Coronary artery (tissue), 2 donors: Measurements from ENCODE around the gene ATP5PD.

Experiments
- DNase-seq: peaks from one replicate; pipeline ENCODE4 v3.0.0-alpha.2; 2017; ENCODE audit warnings: low spot score
- H3K27ac ChIP-seq, 2 donors: fragments of 200-600 bp; sonication (generic); one replicate each; pipeline ENCODE4 v1.5.1; 2016 to 2019
- H3K4me3 ChIP-seq: fragments of 200-600 bp; sonication (generic); 2 replicates; pipeline ENCODE4 v1.5.1; 2016; ENCODE audit warnings: mild to moderate bottlenecking, moderate library complexity
- TF ChIP-seq, protein P1 (sequence below): fragments of 200-600 bp; sonication (generic); IDR thresholded peaks from one replicate; pipeline ENCODE4 v1.5.1; 2019; ENCODE audit warnings: antibody characterized with exemption

Gene ATP5PD

DNA sequence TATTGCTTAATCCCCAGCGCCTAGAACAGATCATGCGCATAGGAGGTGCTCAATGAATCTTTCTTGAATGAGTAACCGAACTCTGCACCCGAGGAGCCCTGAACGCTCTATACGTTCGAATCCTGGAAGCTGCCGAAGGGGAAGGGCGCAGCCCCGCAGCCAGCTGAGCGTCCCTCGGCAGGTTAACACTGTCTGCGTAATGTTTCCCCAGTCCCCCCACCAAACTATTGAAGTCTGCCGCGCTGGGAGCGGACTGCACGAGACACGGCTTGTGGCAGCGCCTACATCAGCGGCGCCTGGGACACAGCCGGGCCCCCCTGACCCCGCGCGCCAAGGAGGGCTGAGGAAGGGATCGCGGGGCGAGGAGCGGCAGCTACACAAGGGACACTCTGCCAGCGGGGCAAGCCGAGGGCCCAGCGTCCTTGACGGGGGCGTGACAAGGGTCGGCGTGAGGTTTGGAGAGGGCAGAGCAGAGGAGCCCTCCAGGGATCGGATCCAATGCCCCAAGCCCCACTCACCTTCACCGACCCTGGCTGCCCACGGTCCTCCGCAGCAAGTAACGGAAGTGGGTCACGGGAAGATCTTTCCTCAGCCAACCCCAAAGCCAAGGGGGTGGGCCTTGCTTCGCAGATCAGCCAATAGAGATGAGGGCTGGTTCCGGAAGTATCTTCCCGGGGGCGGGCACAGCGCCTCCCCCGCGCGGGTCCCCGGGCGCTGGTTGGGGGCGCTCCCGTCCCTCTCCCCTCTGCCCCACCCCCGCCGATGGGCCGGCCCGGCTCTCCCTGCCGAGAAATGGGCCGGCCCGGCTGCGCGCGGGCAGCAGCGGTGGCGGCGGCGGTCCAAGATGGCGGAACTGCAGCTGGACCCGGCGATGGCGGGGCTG lies at the start of gene ATP5PD, which contains the start of gene KCTD2:
Gene ATP5PD, minus strand, starts transcription at position 563 of the 883 bp plus-strand sequence. CDS start 4,319 bp downstream, outside the sequence.
Gene KCTD2, plus strand, starts transcription at position 819 of the 883 bp plus-strand sequence. Its CDS starts 26 bp downstream, at position 845.
- DNase-seq = peak; percentile 98
- Histone ChIP-seq H3K4me3 (peak within 1 kb of the TSS; percentile 93), H3K27ac (peak within 1 kb of the TSS; percentile 98 to 99)
- TF ChIP-seq, protein P1, sequence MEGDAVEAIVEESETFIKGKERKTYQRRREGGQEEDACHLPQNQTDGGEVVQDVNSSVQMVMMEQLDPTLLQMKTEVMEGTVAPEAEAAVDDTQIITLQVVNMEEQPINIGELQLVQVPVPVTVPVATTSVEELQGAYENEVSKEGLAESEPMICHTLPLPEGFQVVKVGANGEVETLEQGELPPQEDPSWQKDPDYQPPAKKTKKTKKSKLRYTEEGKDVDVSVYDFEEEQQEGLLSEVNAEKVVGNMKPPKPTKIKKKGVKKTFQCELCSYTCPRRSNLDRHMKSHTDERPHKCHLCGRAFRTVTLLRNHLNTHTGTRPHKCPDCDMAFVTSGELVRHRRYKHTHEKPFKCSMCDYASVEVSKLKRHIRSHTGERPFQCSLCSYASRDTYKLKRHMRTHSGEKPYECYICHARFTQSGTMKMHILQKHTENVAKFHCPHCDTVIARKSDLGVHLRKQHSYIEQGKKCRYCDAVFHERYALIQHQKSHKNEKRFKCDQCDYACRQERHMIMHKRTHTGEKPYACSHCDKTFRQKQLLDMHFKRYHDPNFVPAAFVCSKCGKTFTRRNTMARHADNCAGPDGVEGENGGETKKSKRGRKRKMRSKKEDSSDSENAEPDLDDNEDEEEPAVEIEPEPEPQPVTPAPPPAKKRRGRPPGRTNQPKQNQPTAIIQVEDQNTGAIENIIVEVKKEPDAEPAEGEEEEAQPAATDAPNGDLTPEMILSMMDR = no peak

DNA sequence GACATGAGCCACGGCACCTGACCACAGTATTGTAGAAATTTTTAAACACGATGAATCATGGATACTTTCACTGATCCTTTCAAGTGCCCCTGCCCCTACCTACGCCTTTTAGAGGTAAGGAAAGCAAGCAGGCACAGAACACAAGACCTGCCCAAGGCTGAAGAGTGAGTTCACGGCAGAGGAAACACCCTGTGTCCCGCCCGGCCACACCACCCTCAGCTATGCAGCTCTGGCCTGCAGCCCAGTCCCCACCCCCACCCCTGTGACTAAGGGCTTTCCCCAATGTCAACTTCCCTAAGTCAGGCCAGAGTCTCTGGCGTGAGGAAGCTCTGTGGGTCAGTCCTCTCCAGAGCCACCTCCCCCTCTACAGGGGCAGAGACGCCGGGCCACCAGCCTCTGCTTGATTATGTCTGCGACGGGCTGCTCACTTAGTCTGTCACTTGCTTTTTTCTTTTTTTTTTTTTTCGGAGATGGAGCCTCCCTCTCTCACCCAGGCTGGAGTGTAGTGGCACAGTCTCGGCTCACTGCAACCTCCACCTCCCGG lies 49.4 kb upstream of the ATP5PD start:
- Histone ChIP-seq H3K27ac (peak overlapping the region in 1 of 2 donors; percentile 34), H3K4me3 (no peak overlapping the region)
- DNase-seq = no peak
- TF ChIP-seq, protein P1 = no peak

DNA sequence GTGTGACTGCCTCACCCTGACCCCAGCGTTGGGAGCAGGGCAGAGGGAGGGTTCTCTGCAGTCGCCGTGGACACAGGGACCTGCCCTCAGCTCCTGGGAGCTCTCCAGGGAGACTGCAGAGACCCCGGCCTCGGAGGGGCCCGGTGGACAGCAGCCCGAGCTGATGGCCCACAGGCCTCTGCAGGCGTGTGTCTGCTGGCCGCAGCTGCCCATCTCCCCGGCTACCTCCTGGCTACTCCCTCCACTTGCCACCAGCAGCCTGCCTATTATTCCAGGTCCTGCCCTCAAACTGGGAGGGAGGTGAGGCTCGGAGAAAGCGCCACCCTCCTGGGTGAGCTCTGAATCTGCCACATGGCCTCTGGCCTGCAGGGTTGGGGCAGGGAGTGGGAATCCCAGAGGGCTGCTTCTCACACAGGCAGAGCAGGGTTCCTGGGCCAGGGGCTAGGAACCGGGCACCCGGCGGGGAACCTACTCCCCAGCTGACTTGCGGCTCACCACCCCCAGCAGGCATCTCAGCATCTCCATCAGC lies 48.2 kb upstream of the ATP5PD start:
- no peak for DNase-seq
- H3K4me3 ChIP-seq = no peak overlapping the region
- H3K27ac ChIP-seq = no peak overlapping the region
- TF ChIP-seq, protein P1 = no peak

DNA sequence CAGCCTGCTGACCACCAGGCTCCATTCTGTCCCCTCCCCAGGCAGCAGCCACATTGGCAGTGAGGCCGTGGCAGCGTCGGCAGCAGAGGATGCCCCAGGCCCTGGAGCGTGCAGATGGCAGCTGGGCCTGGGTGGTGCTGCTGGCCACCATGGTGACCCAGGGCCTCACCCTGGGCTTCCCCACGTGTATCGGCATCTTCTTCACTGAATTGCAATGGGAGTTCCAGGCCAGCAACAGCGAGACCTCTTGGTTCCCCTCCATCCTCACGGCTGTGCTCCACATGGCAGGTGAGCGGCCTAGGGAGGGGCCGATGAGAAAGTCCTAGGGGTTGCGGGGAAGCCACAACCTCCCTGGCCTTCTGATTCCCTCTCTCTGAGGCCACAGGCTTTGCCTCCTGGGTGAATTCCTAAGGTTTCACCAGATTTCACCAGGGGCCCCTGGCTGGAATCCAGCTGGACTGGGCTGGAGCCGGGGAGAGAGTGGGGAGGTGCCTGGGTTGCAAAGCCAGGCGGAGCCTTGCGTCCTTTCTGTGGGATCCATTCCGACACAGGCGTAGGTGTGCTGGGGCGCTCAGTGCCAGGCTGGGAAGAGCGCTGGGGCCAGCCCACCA lies 46.9 kb upstream of the ATP5PD start:
- no peak for DNase-seq
- no peak overlapping the region for H3K4me3 ChIP-seq
- H3K27ac ChIP-seq = no peak overlapping the region
- TF ChIP-seq, protein P1 = no peak

DNA sequence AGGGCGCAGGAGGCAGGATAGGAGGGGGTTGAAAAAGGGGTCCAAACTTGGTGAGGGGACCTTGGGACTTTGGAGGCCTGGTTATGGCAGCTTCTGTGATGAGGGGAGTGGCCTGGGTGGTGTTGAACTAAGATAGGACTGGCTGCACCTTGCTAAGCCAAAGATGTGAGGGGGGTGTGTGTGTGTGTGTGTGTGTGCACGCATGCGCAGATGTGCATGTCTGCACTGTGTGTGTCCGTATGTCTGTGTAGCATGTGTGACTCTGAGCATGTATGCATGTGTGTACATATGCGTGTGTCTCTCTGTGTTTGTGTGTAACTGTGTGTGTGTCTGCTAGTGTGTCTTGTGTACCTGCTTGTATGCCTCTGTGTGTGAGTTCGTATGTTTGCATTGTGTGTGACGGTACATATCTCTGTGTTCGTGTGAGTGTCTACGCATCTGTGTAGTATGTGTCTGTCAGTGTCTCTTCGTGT lies 45.1 kb upstream of the ATP5PD start:
- no peak overlapping the region for H3K4me3 ChIP-seq
- peak overlapping the region in 1 of 2 donors; percentile 47 for H3K27ac ChIP-seq
- no peak for DNase-seq
- TF ChIP-seq, protein P1 = no peak

DNA sequence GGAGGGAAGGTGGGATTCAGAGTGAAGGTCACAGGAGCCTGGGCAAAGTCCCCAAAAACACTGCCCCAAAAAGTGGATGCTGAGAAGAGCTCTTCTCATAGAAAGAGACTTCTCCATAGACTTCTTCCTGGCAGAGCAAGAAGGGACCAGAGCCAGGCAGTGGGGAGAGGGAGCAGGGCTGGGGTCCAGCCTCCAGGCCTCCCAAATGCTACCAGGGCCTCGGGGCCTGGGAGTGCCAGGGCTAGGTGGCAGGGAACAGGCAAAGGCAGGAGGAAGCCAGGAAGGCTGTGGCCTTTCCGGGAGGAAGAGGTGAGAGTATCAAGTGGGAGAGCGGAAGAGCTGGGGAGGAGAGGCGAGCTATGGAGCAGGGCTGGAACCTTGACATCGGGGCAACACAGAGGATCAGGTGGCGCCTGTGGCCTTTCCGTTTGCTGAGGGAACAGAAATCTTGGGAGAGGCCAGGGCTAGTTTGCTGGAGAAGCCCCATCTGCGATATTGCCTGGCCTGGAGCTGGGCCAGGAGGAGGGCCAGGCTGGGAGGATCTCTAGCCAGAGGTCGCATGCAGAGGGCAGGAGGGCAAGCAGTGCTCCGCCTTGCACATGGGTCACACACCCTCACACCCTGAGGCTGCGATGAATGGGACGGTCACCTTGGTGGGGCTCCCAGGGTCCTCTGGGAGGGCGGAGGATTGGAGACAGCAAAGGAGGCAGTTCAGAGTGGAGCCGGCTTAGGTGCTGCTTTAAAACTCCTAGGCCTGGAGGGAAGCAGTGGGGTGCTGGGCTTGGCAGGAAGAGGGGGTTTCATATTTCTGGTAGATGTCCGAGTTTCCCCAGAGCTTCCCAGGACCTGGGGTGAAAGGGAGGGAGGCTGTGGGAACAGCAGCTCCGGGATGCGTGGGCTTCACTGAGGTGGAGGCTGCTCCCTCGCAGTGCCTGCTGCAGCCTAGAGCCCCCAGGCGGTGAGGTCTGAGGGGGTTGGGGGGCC lies 44.4 kb upstream of the ATP5PD start:
- no peak for DNase-seq
- TF ChIP-seq, protein P1 = no peak
- Histone ChIP-seq H3K27ac (peak overlapping the region in 1 of 2 donors; percentile 47), H3K4me3 (no peak overlapping the region)
